ENCODE measurements around the gene PID1. TPM values are rescaled to one million over a fixed set of nuclear protein-coding genes. Genes with fewer than 3 reads are reported as not detected.

The PID1 gene
- total and polyA plus RNA-seq, 2 donors (not counting 1 experiment from before 2014, with no cell fraction given): 0.10 TPM; not detected in 1

DNA sequence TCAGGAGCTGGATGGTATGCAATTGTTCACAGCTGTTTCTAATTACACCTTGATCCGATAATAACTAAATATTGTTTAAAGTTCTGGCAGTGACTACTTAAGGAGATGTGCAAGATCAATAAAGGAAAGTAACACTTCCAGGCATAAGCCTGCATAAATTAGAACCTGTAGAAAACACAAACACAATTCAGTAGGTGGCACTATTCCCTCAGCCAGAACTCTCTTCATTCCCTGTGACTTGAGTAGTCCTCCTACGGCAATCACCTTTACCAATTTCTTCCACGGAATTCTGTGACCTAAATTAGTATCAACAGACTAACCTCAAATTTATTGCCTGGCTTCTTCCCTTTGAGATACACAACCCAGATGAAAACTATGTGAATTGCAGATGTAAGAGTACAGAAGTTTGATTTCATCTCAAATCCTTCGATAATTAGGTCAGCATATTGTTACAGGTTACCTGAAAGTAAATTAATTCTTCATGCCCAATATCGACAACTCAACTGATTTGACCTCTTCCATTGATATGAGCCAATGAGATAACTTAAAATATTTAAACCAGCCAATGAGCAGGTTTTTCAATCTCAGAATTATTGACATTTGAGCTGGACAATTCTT lies 137.8 kb downstream of the PID1 start:
- no peak for ATAC-seq (ENCODE audit: low read depth)
- Histone ChIP-seq H3K4me1 (ENCODE audit: control insufficient read depth in 2 of 2, insufficient read depth in 2 of 2, low read length in 2 of 2) (no peaks in the 10 kb centered on the region), H3K9me3 (ENCODE audit: control extremely low read depth in 1 of 3, control insufficient read depth in 2 of 3, insufficient read depth in 1 of 3, low read length in 2 of 3) (peaks cover 0 to 3% (median 0%) of the 10 kb centered on the region in 3 donors), H3K36me3 (replicated peaks in 1 of 2; ENCODE audit: control extremely low read depth in 1 of 2, control insufficient read depth in 1 of 2, extremely low read depth in 1 of 2, insufficient read depth in 2 of 2, low read length in 1 of 2) (no peaks in the 10 kb centered on the region), H3K4me2 (replicated peaks; ENCODE audit: low read depth, low read length, poor library complexity, severe bottlenecking) (no peak overlapping the region), H3K79me2 (ENCODE audit: control insufficient read depth, insufficient read depth, low read length) (no peaks in the 10 kb centered on the region), H2AFZ (ENCODE audit: insufficient read depth, low read depth, low read length, poor library complexity, severe bottlenecking) (no peak overlapping the region), H3K9ac (ENCODE audit: low read length) (no peak overlapping the region), H3K27me3 (replicated peaks in 1 of 4; ENCODE audit: control extremely low read depth in 1 of 4, control insufficient read depth in 3 of 4, insufficient read depth in 4 of 4, low read length in 3 of 4) (no peaks in the 10 kb centered on the region), H3K27ac (ENCODE audit: low read length in 2 of 2) (no peak overlapping the region), H3K4me3 (ENCODE audit: control extremely low read depth in 1 of 5, extremely low read depth in 1 of 5, insufficient read depth in 1 of 5, low read depth in 2 of 5, low read length in 4 of 5) (no peak overlapping the region), H4K20me1 (ENCODE audit: control insufficient read depth, insufficient read depth, low read length, poor library complexity, severe bottlenecking) (no peaks in the 10 kb centered on the region)
- ChIA-PET CTCF (no interaction called here), POLR2A (no interaction called here)
- Mint-ChIP-seq H3K4me3 (no peak overlapping the region), H3K9me3 (ENCODE audit: insufficient read depth) (no peaks in the 10 kb centered on the region), H3K27ac (no peak overlapping the region), H3K4me1 (no peaks in the 10 kb centered on the region), H3K27me3 (no peaks in the 10 kb centered on the region)
- WGBS (ENCODE audit: insufficient coverage): 30% methylated on average over 2 of the region's 5 CpGs
- TF ChIP-seq, protein P1, sequence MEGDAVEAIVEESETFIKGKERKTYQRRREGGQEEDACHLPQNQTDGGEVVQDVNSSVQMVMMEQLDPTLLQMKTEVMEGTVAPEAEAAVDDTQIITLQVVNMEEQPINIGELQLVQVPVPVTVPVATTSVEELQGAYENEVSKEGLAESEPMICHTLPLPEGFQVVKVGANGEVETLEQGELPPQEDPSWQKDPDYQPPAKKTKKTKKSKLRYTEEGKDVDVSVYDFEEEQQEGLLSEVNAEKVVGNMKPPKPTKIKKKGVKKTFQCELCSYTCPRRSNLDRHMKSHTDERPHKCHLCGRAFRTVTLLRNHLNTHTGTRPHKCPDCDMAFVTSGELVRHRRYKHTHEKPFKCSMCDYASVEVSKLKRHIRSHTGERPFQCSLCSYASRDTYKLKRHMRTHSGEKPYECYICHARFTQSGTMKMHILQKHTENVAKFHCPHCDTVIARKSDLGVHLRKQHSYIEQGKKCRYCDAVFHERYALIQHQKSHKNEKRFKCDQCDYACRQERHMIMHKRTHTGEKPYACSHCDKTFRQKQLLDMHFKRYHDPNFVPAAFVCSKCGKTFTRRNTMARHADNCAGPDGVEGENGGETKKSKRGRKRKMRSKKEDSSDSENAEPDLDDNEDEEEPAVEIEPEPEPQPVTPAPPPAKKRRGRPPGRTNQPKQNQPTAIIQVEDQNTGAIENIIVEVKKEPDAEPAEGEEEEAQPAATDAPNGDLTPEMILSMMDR (IDR thresholded peaks at IDR 0.05): no peak
- no peak for TF ChIP-seq EZH2 (IDR thresholded peaks at IDR 0.05; ENCODE audit: borderline replicate concordance, insufficient read depth, low read depth, low read length, poor library complexity, severe bottlenecking)
- intact Hi-C loops (cut with micrococcal nuclease): no loop called here
- no peak for DNase-seq

DNA sequence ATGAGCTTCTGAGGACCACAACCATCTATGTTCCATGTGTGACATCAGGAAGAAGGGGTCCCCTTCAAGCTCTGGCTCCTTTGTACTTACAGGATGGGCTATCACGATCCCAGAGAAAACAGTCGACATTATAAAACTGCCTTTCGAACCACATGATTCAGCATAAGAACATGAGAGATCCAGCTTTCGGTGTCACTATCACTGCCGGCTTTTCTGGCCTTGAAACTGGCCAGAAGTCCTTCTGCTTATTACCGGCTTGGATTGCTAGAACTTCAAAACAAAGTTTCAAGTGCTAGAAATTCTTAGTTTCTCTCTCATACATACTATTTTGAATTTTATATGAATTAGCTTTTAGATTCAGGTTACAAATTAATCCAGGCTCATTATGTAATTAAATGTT lies 138.9 kb downstream of the PID1 start:
- POLR2A ChIA-PET: no interaction called here
- H3K27ac Mint-ChIP-seq: no peak overlapping the region
- H3K36me3 ChIP-seq (replicated peaks in 1 of 2; ENCODE audit: control extremely low read depth in 1 of 2, control insufficient read depth in 1 of 2, extremely low read depth in 1 of 2, insufficient read depth in 2 of 2, low read length in 1 of 2): no peaks in the 10 kb centered on the region

More for the DNA sequence above, 138.9 kb downstream of the PID1 start:
- H3K79me2 ChIP-seq (ENCODE audit: control insufficient read depth, insufficient read depth, low read length): no peaks in the 10 kb centered on the region
- H3K9ac ChIP-seq (ENCODE audit: low read length): no peak overlapping the region
- no peak for TF ChIP-seq EZH2 (IDR thresholded peaks at IDR 0.05; ENCODE audit: borderline replicate concordance, insufficient read depth, low read depth, low read length, poor library complexity, severe bottlenecking)
- TF ChIP-seq, protein P1 (IDR thresholded peaks at IDR 0.05): no peak
- WGBS (ENCODE audit: insufficient coverage): 90% methylated on average over 5 of the region's 6 CpGs
- H3K4me2 ChIP-seq (replicated peaks; ENCODE audit: low read depth, low read length, poor library complexity, severe bottlenecking): no peak overlapping the region
- intact Hi-C loops (cut with micrococcal nuclease): no loop called here
- Mint-ChIP-seq H3K27me3 (no peaks in the 10 kb centered on the region), H3K4me3 (no peak overlapping the region), H3K9me3 (ENCODE audit: insufficient read depth) (no peaks in the 10 kb centered on the region), H3K4me1 (no peaks in the 10 kb centered on the region)
- H3K4me3 ChIP-seq (ENCODE audit: control extremely low read depth in 1 of 5, extremely low read depth in 1 of 5, insufficient read depth in 1 of 5, low read depth in 2 of 5, low read length in 4 of 5): no peak overlapping the region
- no peaks in the 10 kb centered on the region for H3K27me3 ChIP-seq (replicated peaks in 1 of 4; ENCODE audit: control extremely low read depth in 1 of 4, control insufficient read depth in 3 of 4, insufficient read depth in 4 of 4, low read length in 3 of 4)
- peaks cover 0 to 3% (median 0%) of the 10 kb centered on the region in 3 donors for H3K9me3 ChIP-seq (ENCODE audit: control extremely low read depth in 1 of 3, control insufficient read depth in 2 of 3, insufficient read depth in 1 of 3, low read length in 2 of 3)
- H3K4me1 ChIP-seq (ENCODE audit: control insufficient read depth in 2 of 2, insufficient read depth in 2 of 2, low read length in 2 of 2): no peaks in the 10 kb centered on the region
- DNase-seq: no peak
- ATAC-seq (ENCODE audit: low read depth): no peak
- H4K20me1 ChIP-seq (ENCODE audit: control insufficient read depth, insufficient read depth, low read length, poor library complexity, severe bottlenecking): no peaks in the 10 kb centered on the region
- H2AFZ ChIP-seq (ENCODE audit: insufficient read depth, low read depth, low read length, poor library complexity, severe bottlenecking): no peak overlapping the region
- CTCF ChIA-PET: no interaction called here
- no peak overlapping the region for H3K27ac ChIP-seq (ENCODE audit: low read length in 2 of 2)
